Neural cell (in vitro differentiated cells): ENCODE results near the gene BCL11B.

ENCODE experiments used
- CTCF ChIP-seq: fragments of 450-650 bp; IDR thresholded peaks from 2 replicates; pipeline ENCODE4 v1.5.1; 2014; ENCODE audit warnings: antibody characterized with exemption, mild to moderate bottlenecking, moderate library complexity; ENCODE audit not compliant: poor library complexity, severe bottlenecking
- EP300 ChIP-seq: fragments of 450-650 bp; conservative IDR thresholded peaks from 2 replicates; pipeline ENCODE4 v1.6.1; 2014; ENCODE audit warnings: antibody characterized with exemption, mild to moderate bottlenecking, moderate library complexity; ENCODE audit not compliant: poor library complexity, severe bottlenecking
- EZH2 ChIP-seq: fragments of 200-600, 300-800 bp; shearing (Covaris generic), sonication (generic); IDR thresholded peaks from 2 replicates; pipeline ENCODE4 v1.6.1; 2014; ENCODE audit warnings: antibody characterized with exemption, low read length, borderline replicate concordance, mild to moderate bottlenecking; ENCODE audit not compliant: insufficient read depth, poor library complexity, severe bottlenecking
- MXI1 ChIP-seq: fragments of 450-650 bp; conservative IDR thresholded peaks from 2 replicates; pipeline ENCODE4 v1.6.1; 2014; ENCODE audit warnings: antibody characterized with exemption, mild to moderate bottlenecking; ENCODE audit not compliant: poor library complexity, severe bottlenecking
- POLR2AphosphoS5 ChIP-seq: IDR thresholded peaks from 2 replicates; pipeline ENCODE4 v1.6.1; 2012
- RAD21 ChIP-seq: fragments of 450-650 bp; conservative IDR thresholded peaks from 2 replicates; pipeline ENCODE4 v1.6.1; 2014; ENCODE audit warnings: antibody characterized with exemption, mild to moderate bottlenecking, moderate library complexity
- REST ChIP-seq: IDR thresholded peaks from 2 replicates; pipeline ENCODE4 v1.6.1; 2012; ENCODE audit warnings: borderline replicate concordance
- SMC3 ChIP-seq: fragments of 450-650 bp; conservative IDR thresholded peaks from 2 replicates; pipeline ENCODE4 v1.6.1; 2014; ENCODE audit warnings: antibody characterized with exemption, mild to moderate bottlenecking, moderate library complexity; ENCODE audit not compliant: poor library complexity
- TAF1 ChIP-seq: IDR thresholded peaks from 2 replicates; pipeline ENCODE4 v1.6.1; 2012; ENCODE audit warnings: low read depth

GRCh38 chr14:99181804-99182520 is 90.0 kb downstream of the BCL11B start:
- TF ChIP-seq CTCF: no peak
- no peak for TF ChIP-seq SMC3
- no peak for TF ChIP-seq EZH2
- TF ChIP-seq RAD21: no peak
- no peak for TF ChIP-seq REST
- TF ChIP-seq EP300: no peak
- TF ChIP-seq POLR2AphosphoS5: no peak
- TF ChIP-seq MXI1: no peak
- TF ChIP-seq TAF1: no peak
